Measurements from ENCODE around the gene RAB36.

DNA sequence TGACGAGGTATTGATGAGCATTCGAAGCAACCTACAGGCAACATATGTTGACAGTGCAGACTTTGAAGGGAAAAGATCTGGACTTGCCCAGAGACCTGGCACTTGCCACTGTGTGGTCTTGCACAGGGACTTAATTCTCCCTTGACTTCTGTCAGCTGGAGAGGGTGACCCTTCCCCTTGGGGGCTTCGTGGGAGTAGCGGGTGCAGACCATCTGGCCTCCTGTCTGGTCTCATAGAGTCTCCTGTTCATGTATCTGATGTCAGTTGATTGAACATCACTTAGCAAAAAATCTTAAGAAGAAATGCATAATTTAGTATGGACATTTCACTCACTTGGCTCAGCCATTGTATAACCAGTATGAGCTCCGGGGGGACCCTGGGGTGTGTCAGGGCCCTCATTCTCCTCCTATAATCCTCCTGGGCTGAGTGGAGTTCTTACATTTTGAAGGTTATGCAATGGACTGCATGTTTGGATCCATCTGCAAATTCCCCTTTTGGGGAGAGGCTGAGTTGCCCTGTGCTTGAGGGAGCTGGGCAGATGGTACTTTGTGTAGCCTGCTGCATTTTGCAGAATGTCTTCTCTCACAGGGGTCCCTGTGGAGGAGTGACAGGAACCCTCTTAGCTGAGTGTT is 48.0 kb downstream of the RAB36 start:
- no peak for TF ChIP-seq CTCF (IDR thresholded peaks at IDR 0.05; ENCODE audit: low read length)
- no peak for TF ChIP-seq EZH2 (optimal IDR thresholded peaks at IDR 0.05; ENCODE audit: low read depth, low read length)
